ENCODE measurements around the gene APIP. TPM values are rescaled to one million over a fixed set of nuclear protein-coding genes. Genes with fewer than 3 reads are reported as not detected.
"Not testable (repeated sequence)": the region's sequence is repeated elsewhere in the genome, so short reads cannot be mapped to it uniquely, and the experiment has no call there.

The APIP gene
- total RNA-seq, 1 donor, result 7.8 TPM

GRCh38 chr11:34936945-34937629 is 20.9 kb upstream of the APIP start:
- Histone ChIP-seq H3K9me3 (ENCODE audit: low read depth, low read length) (no peaks in the 10 kb centered on the region), H3K27me3 (ENCODE audit: insufficient read depth, low read length) (no peaks in the 10 kb centered on the region), H3K4me1 (ENCODE audit: insufficient read depth, low read length) (no peaks in the 10 kb centered on the region), H3K4me3 (ENCODE audit: low read length) (no peak overlapping the region)

- Histone ChIP-seq H3K4me1 (ENCODE audit: insufficient read depth, low read length) (no peaks in the 10 kb centered on the region), H3K27me3 (ENCODE audit: insufficient read depth, low read length) (no peaks in the 10 kb centered on the region), H3K9me3 (ENCODE audit: low read depth, low read length) (no peaks in the 10 kb centered on the region), H3K4me3 (ENCODE audit: low read length) (no peak overlapping the region)
Observed at GRCh38 chr11:34929794-34930763, 13.9 kb upstream of the APIP start.

- no peaks in the 10 kb centered on the region for H3K4me1 ChIP-seq (ENCODE audit: insufficient read depth, low read length)
- no peaks in the 10 kb centered on the region for H3K9me3 ChIP-seq (ENCODE audit: low read depth, low read length)
- no peak overlapping the region for H3K4me3 ChIP-seq (ENCODE audit: low read length)
- H3K27me3 ChIP-seq (ENCODE audit: insufficient read depth, low read length), result no peaks in the 10 kb centered on the region
Observed at GRCh38 chr11:34928960-34929680, 12.9 kb upstream of the APIP start.

- Histone ChIP-seq H3K9me3 (ENCODE audit: low read depth, low read length) (no peaks in the 10 kb centered on the region), H3K27me3 (ENCODE audit: insufficient read depth, low read length) (no peaks in the 10 kb centered on the region), H3K4me1 (ENCODE audit: insufficient read depth, low read length) (no peaks in the 10 kb centered on the region), H3K4me3 (ENCODE audit: low read length) (no peak overlapping the region)
Observed at GRCh38 chr11:34928268-34928959, 12.2 kb upstream of the APIP start.

GRCh38 chr11:34926831-34927132 is 10.6 kb upstream of the APIP start:
- H3K27me3 ChIP-seq (ENCODE audit: insufficient read depth, low read length), result no peaks in the 10 kb centered on the region
- H3K9me3 ChIP-seq (ENCODE audit: low read depth, low read length), result no peaks in the 10 kb centered on the region
- no peak overlapping the region for H3K4me3 ChIP-seq (ENCODE audit: low read length)
- H3K4me1 ChIP-seq (ENCODE audit: insufficient read depth, low read length), result no peaks in the 10 kb centered on the region

GRCh38 chr11:34926101-34926830 is 10.1 kb upstream of the APIP start:
- H3K4me1 ChIP-seq (ENCODE audit: insufficient read depth, low read length), result no peaks in the 10 kb centered on the region
- no peaks in the 10 kb centered on the region for H3K27me3 ChIP-seq (ENCODE audit: insufficient read depth, low read length)
- no peaks in the 10 kb centered on the region for H3K9me3 ChIP-seq (ENCODE audit: low read depth, low read length)
- no peak overlapping the region for H3K4me3 ChIP-seq (ENCODE audit: low read length)

- Histone ChIP-seq H3K9me3 (ENCODE audit: low read depth, low read length) (no peaks in the 10 kb centered on the region), H3K4me1 (ENCODE audit: insufficient read depth, low read length) (no peaks in the 10 kb centered on the region), H3K4me3 (ENCODE audit: low read length) (no peak overlapping the region), H3K27me3 (ENCODE audit: insufficient read depth, low read length) (no peaks in the 10 kb centered on the region)
Observed at GRCh38 chr11:34924714-34925113, 8.5 kb upstream of the APIP start.

- no peak overlapping the region for H3K4me3 ChIP-seq (ENCODE audit: low read length)
- H3K4me1 ChIP-seq (ENCODE audit: insufficient read depth, low read length), result peaks cover 12% of the 10 kb centered on the region
- no peaks in the 10 kb centered on the region for H3K9me3 ChIP-seq (ENCODE audit: low read depth, low read length)
- no peaks in the 10 kb centered on the region for H3K27me3 ChIP-seq (ENCODE audit: insufficient read depth, low read length)
Observed at GRCh38 chr11:34921156-34921555, 5.0 kb upstream of the APIP start.

GRCh38 chr11:34916843-34917770 is 928 bp upstream of the APIP start:
- peak overlapping the region; percentile 51 for H3K4me3 ChIP-seq (ENCODE audit: low read length)

GRCh38 chr11:34915136-34916014 is 804 bp downstream of the APIP start:
- H3K4me3 ChIP-seq (ENCODE audit: low read length), result peak overlapping the region; percentile 51
- peaks cover 32% of the 10 kb centered on the region for H3K4me1 ChIP-seq (ENCODE audit: insufficient read depth, low read length)
- H3K9me3 ChIP-seq (ENCODE audit: low read depth, low read length), result no peaks in the 10 kb centered on the region
- H3K27me3 ChIP-seq (ENCODE audit: insufficient read depth, low read length), result no peaks in the 10 kb centered on the region

More at GRCh38 chr11:34916843-34917770, 928 bp upstream of the APIP start:
- Histone ChIP-seq H3K27me3 (ENCODE audit: insufficient read depth, low read length) (no peaks in the 10 kb centered on the region), H3K4me1 (ENCODE audit: insufficient read depth, low read length) (peaks cover 25% of the 10 kb centered on the region), H3K9me3 (ENCODE audit: low read depth, low read length) (no peaks in the 10 kb centered on the region)

- H3K4me1 ChIP-seq (ENCODE audit: insufficient read depth, low read length), result peaks cover 45% of the 10 kb centered on the region
- not testable (repeated sequence) for H3K27me3 ChIP-seq (ENCODE audit: insufficient read depth, low read length); H3K4me3 ChIP-seq (ENCODE audit: low read length); H3K9me3 ChIP-seq (ENCODE audit: low read depth, low read length)
Observed at GRCh38 chr11:34913556-34913955, 2.6 kb downstream of the APIP start.

GRCh38 chr11:34911676-34912075 is 4.5 kb downstream of the APIP start:
- no peak overlapping the region for H3K4me3 ChIP-seq (ENCODE audit: low read length)
- no peaks in the 10 kb centered on the region for H3K27me3 ChIP-seq (ENCODE audit: insufficient read depth, low read length)
- peaks cover 34% of the 10 kb centered on the region for H3K4me1 ChIP-seq (ENCODE audit: insufficient read depth, low read length)
- no peaks in the 10 kb centered on the region for H3K9me3 ChIP-seq (ENCODE audit: low read depth, low read length)

GRCh38 chr11:34910817-34911216 is 5.4 kb downstream of the APIP start:
- Histone ChIP-seq H3K9me3 (ENCODE audit: low read depth, low read length) (no peaks in the 10 kb centered on the region), H3K27me3 (ENCODE audit: insufficient read depth, low read length) (no peaks in the 10 kb centered on the region), H3K4me1 (ENCODE audit: insufficient read depth, low read length) (peaks cover 34% of the 10 kb centered on the region), H3K4me3 (ENCODE audit: low read length) (no peak overlapping the region)

Data from mononuclear cell (primary cell).